ENCODE measurements around the gene RPS18. TPM values are rescaled to one million over a fixed set of nuclear protein-coding genes. Genes with fewer than 3 reads are reported as not detected.

The RPS18 gene
- total RNA-seq, 1 experiment from 2014 or later: 3,216 TPM

GRCh38 chr6:33304216-33304615 lies 32.3 kb downstream of the RPS18 start:
- H2BK5ac ChIP-seq (ENCODE audit: insufficient read length, low read length): no peak overlapping the region
- no peak overlapping the region for H3K14ac ChIP-seq (ENCODE audit: insufficient read depth, low read length)
- H4K8ac ChIP-seq (replicated peaks; ENCODE audit: insufficient read length, low read depth, low read length): no peak overlapping the region
- no peaks in the 10 kb centered on the region for H3K9me3 ChIP-seq (ENCODE audit: control insufficient read depth, low read depth, low read length)
- no peaks in the 10 kb centered on the region for H4K20me1 ChIP-seq (ENCODE audit: control insufficient read depth, insufficient read depth, insufficient read length)
- H3K79me1 ChIP-seq (ENCODE audit: insufficient read depth, low read depth, low read length, poor library complexity, severe bottlenecking): no peaks in the 10 kb centered on the region
- H2BK20ac ChIP-seq (ENCODE audit: low read depth, low read length, poor library complexity, severe bottlenecking): no peak overlapping the region
- Mint-ChIP-seq H3K4me1 (peaks cover 6 to 10% of the 10 kb centered on the region in 2 experiments; a peak in 3 of 4 replicates), H3K36me3 (ENCODE audit: insufficient read depth in 1 of 3, low read depth in 3 of 3) (peaks cover 3 to 17% (median 5%) of the 10 kb centered on the region in 3 experiments; a peak in 6 of 7 replicates), H3K4me3 (no peak overlapping the region), H3K27ac (no peak overlapping the region; a peak in 1 of 7 replicates), H3K9me3 (no peaks in the 10 kb centered on the region), H3K27me3 (ENCODE audit: low read depth) (no peaks in the 10 kb centered on the region; the same call in 1 of the 2 replicates)
- no peak overlapping the region for H3K4ac ChIP-seq (ENCODE audit: low read depth, low read length)
- no peaks in the 10 kb centered on the region for H3K4me1 ChIP-seq (ENCODE audit: insufficient read depth, low read length)
- H3K27me3 ChIP-seq (ENCODE audit: insufficient read depth, low read length): no peaks in the 10 kb centered on the region
- H3K79me2 ChIP-seq (ENCODE audit: insufficient read depth, low read length): peaks cover 3% of the 10 kb centered on the region; the same call in 1 of the 2 replicates
- H2AFZ ChIP-seq (ENCODE audit: low read length): no peak overlapping the region
- H4K91ac ChIP-seq (ENCODE audit: insufficient read length, low read depth, low read length): no peak overlapping the region
- peaks cover 4% of the 10 kb centered on the region for H3K23me2 ChIP-seq (ENCODE audit: insufficient read length, low read depth, low read length, poor library complexity, severe bottlenecking)
- no peak overlapping the region for H3K23ac ChIP-seq (ENCODE audit: insufficient read length, low read depth, low read length)
- no peak for DNase-seq
- TF ChIP-seq CTCF (conservative IDR thresholded peaks at IDR 0.05): no peak
- no peak overlapping the region for H3K18ac ChIP-seq (ENCODE audit: insufficient read length, low read depth, low read length)
- no peak overlapping the region for H2AK5ac ChIP-seq (ENCODE audit: insufficient read length, low read length)
- no peak overlapping the region for H3K56ac ChIP-seq (ENCODE audit: insufficient read length, low read depth, low read length)
- no peak overlapping the region for H2BK120ac ChIP-seq (ENCODE audit: low read depth, low read length, poor library complexity, severe bottlenecking)
- H3K4me2 ChIP-seq (ENCODE audit: insufficient read depth, insufficient read length, low read length): no peak overlapping the region
- no peak overlapping the region for H4K5ac ChIP-seq (ENCODE audit: insufficient read length, low read depth, low read length)
- WGBS (ENCODE audit: extremely low coverage, insufficient read length, low lambda C conversion rate): no CpG with 5 or more reads among the region's 16 CpGs
- no peak overlapping the region for H3K9ac ChIP-seq (ENCODE audit: extremely low read depth, insufficient read length, low read length)
- no peak overlapping the region for H2BK12ac ChIP-seq (ENCODE audit: insufficient read length, low read depth, low read length)
- no peak overlapping the region for H3K27ac ChIP-seq (ENCODE audit: insufficient read length, low read depth, low read length)
- H3T11ph ChIP-seq (ENCODE audit: low read length): no peak overlapping the region
- no peak overlapping the region for H2BK15ac ChIP-seq (ENCODE audit: low read depth, low read length)

All from H9 (cell line).